HepG2 (cell line): Measurements from ENCODE around the gene LASP1. TPM values are rescaled to one million over a fixed set of nuclear protein-coding genes. Genes with fewer than 3 reads are reported as not detected.

Source experiments
- ATF1 ChIP-seq: IDR thresholded peaks from 2 replicates; pipeline ENCODE4 v1.6.1; 2016; ENCODE audit warnings: mild to moderate bottlenecking, control low read depth
- CAMTA2 ChIP-seq: sonication (generic); formaldehyde crosslinking; IDR thresholded peaks from 2 replicates; pipeline ENCODE4 v1.4.0; 2020; ENCODE audit warnings: mild to moderate bottlenecking, missing genetic modification reagents, borderline replicate concordance
- CBX5 ChIP-seq: sonication (generic); formaldehyde crosslinking; IDR thresholded peaks from 2 replicates; pipeline ENCODE4 v1.4.0; 2020; ENCODE audit warnings: missing genetic modification reagents, borderline replicate concordance
- ERF ChIP-seq: IDR thresholded peaks from 2 replicates; pipeline ENCODE4 v1.6.1; 2018; ENCODE audit warnings: missing biosample characterization, missing genetic modification reagents
- GLI4 ChIP-seq: sonication (generic); formaldehyde crosslinking; IDR thresholded peaks from 2 replicates; pipeline ENCODE4 v1.5.1; 2020; ENCODE audit warnings: missing genetic modification reagents, mild to moderate bottlenecking, moderate library complexity, borderline replicate concordance
- HDAC1 ChIP-seq: sonication (generic); formaldehyde crosslinking; IDR thresholded peaks from 2 replicates; pipeline ENCODE4 v1.5.1; 2020; ENCODE audit warnings: mild to moderate bottlenecking, missing genetic modification reagents
- HNRNPH1 ChIP-seq: fragments of 200-400 bp; formaldehyde crosslinking; optimal IDR thresholded peaks from 2 replicates; pipeline ENCODE3; 2017; ENCODE audit warnings: mild to moderate bottlenecking, low read depth, low read length
- HNRNPLL ChIP-seq: fragments of 200-400 bp; formaldehyde crosslinking; IDR thresholded peaks from 2 replicates; pipeline ENCODE4 v1.6.1; 2017; ENCODE audit warnings: mild to moderate bottlenecking, low read depth, low read length; ENCODE audit not compliant: poor library complexity, severe bottlenecking
- JUN ChIP-seq: sonication (generic); formaldehyde crosslinking; IDR thresholded peaks from 2 replicates; pipeline ENCODE4 v1.4.0; 2020; ENCODE audit warnings: mild to moderate bottlenecking, missing genetic modification reagents
- KLF11 ChIP-seq: IDR thresholded peaks from 2 replicates; pipeline ENCODE4 v1.6.1; 2016; ENCODE audit warnings: missing compliant biosample characterization
- KMT2A ChIP-seq: sonication (generic); formaldehyde crosslinking; IDR thresholded peaks from 2 replicates; pipeline ENCODE4 v1.4.0; 2020; ENCODE audit warnings: missing genetic modification reagents
- NR2F6 ChIP-seq, 2 experiments: IDR thresholded peaks; 2 replicates each; pipeline ENCODE4 v1.6.1; 2016; ENCODE audit warnings: antibody characterized with exemption in 1 of 2, mild to moderate bottlenecking in 1 of 2
- PAF1 ChIP-seq: IDR thresholded peaks from 2 replicates; pipeline ENCODE4 v1.6.1; 2016; ENCODE audit warnings: missing genetic modification reagents, missing compliant biosample characterization
- SMAD1 ChIP-seq: sonication (generic); formaldehyde crosslinking; IDR thresholded peaks from 2 replicates; pipeline ENCODE4 v1.4.0; 2020; ENCODE audit warnings: missing genetic modification reagents, low read depth, mild to moderate bottlenecking, borderline replicate concordance
- SP5 ChIP-seq: IDR thresholded peaks from 2 replicates; pipeline ENCODE4 v1.6.1; 2016; ENCODE audit warnings: low read depth, borderline replicate concordance
- STAT5B ChIP-seq: sonication (generic); formaldehyde crosslinking; IDR thresholded peaks from 2 replicates; pipeline ENCODE4 v1.4.0; 2020; ENCODE audit warnings: missing genetic modification reagents
- ZBTB7A ChIP-seq: sonication (generic); formaldehyde crosslinking; IDR thresholded peaks from 2 replicates; pipeline ENCODE4 v1.8.0; 2022; ENCODE audit warnings: mild to moderate bottlenecking, missing genetic modification reagents
- ZEB1 ChIP-seq: IDR thresholded peaks from 2 replicates; pipeline ENCODE4 v1.6.1; 2012; ENCODE audit warnings: mild to moderate bottlenecking, low read depth, inconsistent platforms; ENCODE audit not compliant: insufficient replicate concordance
- ZFP36L2 ChIP-seq: sonication (generic); formaldehyde crosslinking; IDR thresholded peaks from 2 replicates; pipeline ENCODE4 v1.4.0; 2020; ENCODE audit warnings: missing genetic modification reagents
- ZNF30 ChIP-seq: sonication (generic); formaldehyde crosslinking; IDR thresholded peaks from 2 replicates; pipeline ENCODE4 v1.5.0; 2020; ENCODE audit warnings: mild to moderate bottlenecking, missing genetic modification reagents
- ZNF350 ChIP-seq: sonication (generic); formaldehyde crosslinking; IDR thresholded peaks from 2 replicates; pipeline ENCODE4 v1.4.0; 2020; ENCODE audit warnings: mild to moderate bottlenecking, low read depth, missing genetic modification reagents, borderline replicate concordance
- ZNF670 ChIP-seq: sonication (generic); formaldehyde crosslinking; IDR thresholded peaks from 2 replicates; pipeline ENCODE4 v1.8.0; 2022; ENCODE audit warnings: mild to moderate bottlenecking, missing genetic modification reagents, borderline replicate concordance
- ZNF816 ChIP-seq: sonication (generic); formaldehyde crosslinking; IDR thresholded peaks from 2 replicates; pipeline ENCODE4 v1.8.0; 2022; ENCODE audit warnings: missing genetic modification reagents, mild to moderate bottlenecking, borderline replicate concordance
- polyA plus RNA-seq, 8 experiments: library from polyadenylated mRNA; depleted of rRNA in 3 of 8; stranded (reverse) in 7 of 8; unstranded in 1 of 8; fragments of >200 nt; fragmentation: Illumina TruSeq in 4 of 8; extraction: Trizol in 4 of 8; gene quantifications; 2 replicates each; pipeline versions ENCODE4 v1.2.1 to v1.2.3, GENCODE V29; 2011 to 2016; ENCODE audit warnings: low read depth in 4 of 8, missing spikeins in 1 of 8, mixed read lengths in 1 of 8; ENCODE audit not compliant: insufficient read depth in 1 of 8
- total RNA-seq, 5 experiments: library from RNA; depleted of rRNA; stranded (reverse); fragments of >200 nt; fragmentation: Illumina TruSeq; extraction: Trizol; gene quantifications; 2 replicates each; pipeline ENCODE4 v1.2.3, GENCODE V29; 2016; ENCODE audit warnings: low read depth in 1 of 5
- TF ChIP-seq, protein P1 (sequence below): sonication (generic); formaldehyde crosslinking; IDR thresholded peaks from 2 replicates; pipeline ENCODE4 v1.4.0; 2020; ENCODE audit warnings: missing genetic modification reagents, borderline replicate concordance
- TF ChIP-seq, protein P2 (sequence below): sonication (generic); formaldehyde crosslinking; IDR thresholded peaks from 2 replicates; pipeline ENCODE4 v1.4.0; 2020; ENCODE audit warnings: missing genetic modification reagents

LASP1 gene
- total and polyA plus RNA-seq, 2 of the 13 experiments (the other 11 are each of a cell fraction or from before 2014, with no cell fraction given) = 70.1 to 97.0 TPM

- TF ChIP-seq, protein P1, sequence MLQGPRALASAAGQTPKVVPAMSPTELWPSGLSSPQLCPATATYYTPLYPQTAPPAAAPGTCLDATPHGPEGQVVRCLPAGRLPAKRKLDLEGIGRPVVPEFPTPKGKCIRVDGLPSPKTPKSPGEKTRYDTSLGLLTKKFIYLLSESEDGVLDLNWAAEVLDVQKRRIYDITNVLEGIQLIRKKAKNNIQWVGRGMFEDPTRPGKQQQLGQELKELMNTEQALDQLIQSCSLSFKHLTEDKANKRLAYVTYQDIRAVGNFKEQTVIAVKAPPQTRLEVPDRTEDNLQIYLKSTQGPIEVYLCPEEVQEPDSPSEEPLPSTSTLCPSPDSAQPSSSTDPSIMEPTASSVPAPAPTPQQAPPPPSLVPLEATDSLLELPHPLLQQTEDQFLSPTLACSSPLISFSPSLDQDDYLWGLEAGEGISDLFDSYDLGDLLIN (CRISPR knock-in tag) = no peak
- TF ChIP-seq ZNF30 (CRISPR knock-in tag) (no peak), ZNF670 (CRISPR knock-in tag) (peak; percentile 97), ZBTB7A (CRISPR knock-in tag) (peak; percentile 62; the same call in 1 of the 2 replicates), ZEB1 (peak; percentile 83), KMT2A (CRISPR knock-in tag) (peak; percentile 92; the same call in 1 of the 2 replicates), JUN (CRISPR knock-in tag) (peak; percentile 84; the same call in 1 of the 2 replicates), CBX5 (CRISPR knock-in tag) (peak; percentile 72; the same call in 1 of the 2 replicates), GLI4 (peak; percentile 98), STAT5B (CRISPR knock-in tag) (0 out of 2 replicates have a peak, but pooled peaks have one; percentile 1), PAF1 (no peak), HNRNPH1 (no peak), HNRNPLL (peak; percentile 65), ZFP36L2 (CRISPR knock-in tag) (0 out of 2 replicates have a peak, but pooled peaks have one; percentile 19), ZNF350 (CRISPR knock-in tag) (peak; percentile 99), SMAD1 (peak; percentile 97; the same call in 1 of the 2 replicates), NR2F6 (IDR thresholded peaks at IDR 0.05) (peak; percentile 54; the same call in 1 of the 2 replicates), NR2F6 (CRISPR knock-in tag; IDR thresholded peaks at IDR 0.05) (peak; percentile 45; the same call in 1 of the 2 replicates), KLF11 (CRISPR knock-in tag) (peak; percentile 82; the same call in 1 of the 2 replicates), CAMTA2 (CRISPR knock-in tag) (peak; percentile 41; the same call in 1 of the 2 replicates), ATF1 (CRISPR knock-in tag) (peak; percentile 99), ZNF816 (peak; percentile 95; the same call in 1 of the 2 replicates), SP5 (peak; percentile 77), HDAC1 (CRISPR knock-in tag) (peak; percentile 92), ERF (CRISPR knock-in tag) (peak; percentile 94; the same call in 1 of the 2 replicates)
- TF ChIP-seq, protein P2, sequence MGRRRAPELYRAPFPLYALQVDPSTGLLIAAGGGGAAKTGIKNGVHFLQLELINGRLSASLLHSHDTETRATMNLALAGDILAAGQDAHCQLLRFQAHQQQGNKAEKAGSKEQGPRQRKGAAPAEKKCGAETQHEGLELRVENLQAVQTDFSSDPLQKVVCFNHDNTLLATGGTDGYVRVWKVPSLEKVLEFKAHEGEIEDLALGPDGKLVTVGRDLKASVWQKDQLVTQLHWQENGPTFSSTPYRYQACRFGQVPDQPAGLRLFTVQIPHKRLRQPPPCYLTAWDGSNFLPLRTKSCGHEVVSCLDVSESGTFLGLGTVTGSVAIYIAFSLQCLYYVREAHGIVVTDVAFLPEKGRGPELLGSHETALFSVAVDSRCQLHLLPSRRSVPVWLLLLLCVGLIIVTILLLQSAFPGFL (CRISPR knock-in tag) = 0 out of 2 replicates have a peak, but pooled peaks have one; percentile 63
Observed at GRCh38 chr17:38853292-38854219, 16.3 kb upstream of the LASP1 start, which contains the start of gene RPL23 (continued).
